ENCODE data around the gene GPHA2.

Gene GPHA2

DNA sequence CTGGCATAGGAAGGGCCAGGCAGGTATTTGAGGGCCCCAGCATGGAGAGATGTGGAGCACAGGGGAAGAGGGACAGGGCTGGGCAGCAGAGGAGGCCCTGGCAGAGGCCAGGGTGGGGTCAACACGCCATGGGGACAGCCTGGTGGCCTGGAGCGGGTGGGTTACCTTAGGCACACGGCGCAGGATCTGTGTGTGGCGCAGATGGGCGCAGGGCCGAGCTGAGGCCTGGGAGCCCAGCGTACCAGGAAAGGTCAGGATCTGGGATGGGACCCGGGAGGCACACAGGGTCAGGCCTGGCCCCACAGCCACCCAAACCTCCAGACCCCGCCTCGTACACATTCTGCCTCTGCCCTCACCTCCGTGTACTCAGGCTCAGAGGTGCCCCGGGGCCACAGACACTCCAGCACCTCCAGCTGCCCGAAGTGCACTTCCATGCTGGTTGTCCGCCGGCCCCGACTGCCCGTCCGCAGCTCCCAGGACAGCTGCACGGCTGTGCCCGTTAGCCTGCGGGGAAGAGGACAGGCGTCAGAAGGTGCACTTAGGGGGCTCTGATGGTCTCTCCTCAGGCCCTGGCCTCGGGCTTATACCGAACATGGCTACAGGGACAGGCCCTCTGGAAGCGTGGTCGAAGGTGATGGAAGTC, 25.1 kb downstream of the GPHA2 start:
- DNase-seq (ENCODE audit: low read depth): no peak

DNA sequence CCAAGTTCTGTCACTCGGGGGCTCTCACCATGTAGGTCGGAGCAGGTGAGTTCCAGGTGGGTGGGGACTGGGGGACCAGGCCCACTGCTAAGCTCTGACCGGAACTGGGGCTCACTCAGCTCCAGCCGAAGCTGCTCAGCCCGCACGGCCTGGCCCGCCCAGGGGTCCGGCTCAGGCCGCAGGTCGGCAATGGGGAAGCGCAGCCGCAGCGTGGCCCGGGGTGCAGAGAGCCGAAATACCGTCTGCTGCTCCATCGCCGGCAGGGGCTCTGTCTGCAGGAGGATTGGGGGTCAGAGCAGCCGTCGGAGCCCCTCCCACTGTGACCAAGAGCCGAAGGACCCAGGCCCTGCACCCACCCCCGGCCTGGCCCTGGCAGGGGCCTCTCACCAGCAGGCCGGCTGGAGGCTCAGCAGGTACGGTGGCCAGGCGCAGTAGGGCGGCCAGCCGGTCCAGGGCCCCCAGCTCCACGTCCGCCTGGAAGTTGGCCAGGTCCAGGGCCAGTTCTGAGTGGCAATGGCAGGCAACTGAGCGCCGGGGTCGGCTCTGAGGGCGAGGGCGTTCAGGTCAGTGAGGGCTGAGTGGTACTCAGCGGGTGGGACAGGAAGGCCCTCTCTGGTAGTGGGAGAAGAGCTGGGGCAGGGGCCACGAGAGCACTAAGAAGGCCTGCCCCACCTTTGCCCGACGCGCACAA, 25.9 kb downstream of the GPHA2 start:
- DNase-seq (ENCODE audit: low read depth): no peak

GRCh38 chr11:64908766-64909165, 26.9 kb downstream of the GPHA2 start:
- no peak for DNase-seq (ENCODE audit: low read depth)

DNA sequence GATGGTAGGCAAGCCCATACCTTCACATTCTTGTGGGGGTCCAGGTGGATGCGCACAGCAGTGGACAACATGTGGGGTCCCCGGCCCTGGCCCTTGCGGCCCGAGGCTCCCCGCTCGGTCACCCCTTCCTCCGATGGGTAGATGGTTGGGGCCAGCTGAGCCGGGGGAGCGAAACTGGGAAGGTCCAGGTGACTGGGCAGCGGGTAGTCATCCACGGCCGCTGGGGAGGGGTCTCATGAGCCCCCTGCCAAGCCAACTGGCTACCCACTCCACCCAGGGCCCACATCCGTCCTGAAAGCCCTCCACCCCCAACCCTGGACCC, 29.4 kb downstream of the GPHA2 start:
- no peak for DNase-seq (ENCODE audit: low read depth)

DNA sequence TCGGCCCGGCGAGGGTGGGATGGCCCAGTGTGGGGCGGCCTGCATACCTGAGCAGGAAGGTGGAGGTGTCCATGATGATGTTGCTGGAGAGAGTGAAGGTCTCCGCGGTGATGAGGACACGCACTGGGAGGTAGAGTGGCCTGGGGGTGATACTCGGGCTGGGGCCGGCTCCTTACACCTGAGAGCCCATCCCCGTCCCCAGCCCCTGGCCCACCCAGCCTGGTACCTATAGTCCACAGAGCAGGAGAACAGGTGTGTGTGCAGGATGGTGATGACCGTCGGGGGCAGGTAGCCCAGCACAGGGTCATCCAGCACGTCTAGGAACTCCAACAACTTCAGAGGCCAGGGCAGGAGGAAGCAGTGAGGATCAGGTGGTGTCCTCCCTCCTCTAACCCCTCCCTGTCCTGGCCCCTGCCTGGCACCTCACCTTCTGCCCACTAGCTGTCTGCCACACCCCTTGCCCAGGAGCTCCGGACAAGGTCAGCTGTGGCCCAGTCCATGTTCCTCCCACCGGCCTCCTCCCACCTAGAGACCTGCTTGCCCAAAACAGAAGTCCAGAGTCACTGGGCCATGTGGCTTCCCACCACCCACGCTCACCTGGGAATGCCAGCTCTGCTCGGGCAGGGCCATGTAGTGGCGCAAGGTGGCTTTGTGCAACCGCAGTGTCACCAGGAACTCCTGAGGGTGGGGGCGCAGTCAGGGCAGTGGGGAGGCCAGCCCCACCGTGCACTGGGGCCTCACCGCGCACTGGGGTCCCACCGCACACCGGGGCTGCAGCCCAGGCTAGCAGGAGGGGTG, 30.0 kb downstream of the GPHA2 start:
- no peak for DNase-seq (ENCODE audit: low read depth)

DNA sequence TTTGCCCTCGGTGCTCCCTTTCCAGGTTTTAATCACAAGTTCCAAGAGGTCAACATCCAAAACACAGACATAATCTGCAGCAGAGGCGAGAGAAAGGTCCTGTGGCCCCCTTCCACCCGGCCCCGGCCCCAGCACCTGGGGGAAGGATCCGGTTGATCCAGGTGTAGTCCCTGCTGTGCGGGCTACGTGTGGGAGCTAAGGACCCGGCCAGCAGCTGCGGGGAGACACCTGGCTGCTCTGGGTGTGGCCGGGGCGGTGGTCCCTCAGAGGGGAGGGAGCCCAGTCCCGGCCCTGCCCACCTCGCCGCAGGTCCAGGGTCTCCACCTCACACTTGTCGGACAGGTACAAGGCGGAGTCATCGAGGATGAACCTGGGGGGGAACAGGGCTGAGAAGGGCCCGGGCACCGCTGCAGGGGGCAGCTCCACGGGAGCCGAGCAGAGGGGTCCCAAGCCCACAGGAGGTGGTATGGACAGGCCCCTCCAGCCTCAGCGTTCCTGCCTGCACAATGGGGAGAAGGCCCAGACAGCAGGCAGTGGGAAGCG, 32.3 kb downstream of the GPHA2 start:
- DNase-seq (ENCODE audit: low read depth): no peak

DNA sequence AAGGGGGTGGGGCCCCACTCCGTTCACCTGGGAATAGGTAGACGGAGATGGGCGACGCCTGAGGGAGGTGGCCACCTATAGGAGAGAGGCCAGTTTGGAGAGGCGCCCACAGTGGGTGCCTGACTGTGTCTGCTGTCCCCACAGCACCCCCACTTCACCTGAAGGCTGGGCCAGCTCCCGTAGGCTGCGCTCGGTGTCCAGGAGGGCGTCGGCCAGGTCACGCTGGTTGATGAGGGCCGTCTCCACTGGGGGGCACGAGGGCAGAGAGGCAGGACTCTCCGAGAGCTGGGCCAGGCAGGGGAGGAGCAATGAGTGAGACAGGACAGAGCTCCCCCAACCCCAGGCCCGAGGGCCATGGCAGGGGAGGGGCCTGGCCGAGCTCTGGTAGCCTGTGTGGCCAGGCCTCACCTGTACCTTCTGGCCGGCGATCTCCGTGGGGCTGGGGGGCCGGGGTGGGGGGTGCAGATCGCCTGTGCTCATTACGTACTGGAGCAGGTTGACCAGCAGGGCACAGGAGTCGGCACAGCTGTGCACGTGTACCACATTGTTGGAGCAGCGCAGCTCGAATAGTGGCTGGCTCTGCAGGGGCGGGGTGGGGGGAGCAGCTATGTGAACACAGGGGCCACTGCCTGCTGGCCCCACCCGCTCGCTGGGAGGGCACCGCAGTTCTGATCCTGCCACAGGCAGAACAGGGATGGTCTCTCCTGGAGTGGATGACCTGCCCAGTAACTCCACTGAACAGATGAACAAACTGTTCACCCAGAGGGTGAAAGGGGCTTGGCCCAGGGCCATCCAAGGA, 33.4 kb downstream of the GPHA2 start:
- no peak for DNase-seq (ENCODE audit: low read depth)

DNA sequence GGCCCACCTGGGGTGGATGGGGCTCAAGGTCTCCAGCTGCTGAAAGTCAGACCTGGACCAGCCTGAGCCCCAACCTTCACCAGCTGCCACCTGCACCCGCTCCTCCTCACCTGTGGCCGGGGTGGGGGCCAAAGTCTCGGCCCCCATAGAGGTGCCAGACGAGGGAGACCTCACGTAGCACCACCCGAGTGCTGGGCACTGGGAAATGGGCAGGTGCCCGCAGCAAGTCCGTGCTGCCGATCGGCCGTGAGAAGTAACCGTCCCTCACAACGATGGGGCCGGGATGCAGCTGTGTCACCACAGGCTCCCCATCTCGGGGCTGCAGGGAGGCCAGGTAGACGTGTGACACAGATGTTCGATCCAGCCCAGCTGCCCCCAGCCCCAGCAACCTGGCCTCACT, 34.9 kb downstream of the GPHA2 start:
- DNase-seq (ENCODE audit: low read depth): no peak

- no peak for DNase-seq (ENCODE audit: low read depth)
These were observed 35.4 kb downstream of the GPHA2 start for GRCh38 chr11:64900263-64900678.

DNA sequence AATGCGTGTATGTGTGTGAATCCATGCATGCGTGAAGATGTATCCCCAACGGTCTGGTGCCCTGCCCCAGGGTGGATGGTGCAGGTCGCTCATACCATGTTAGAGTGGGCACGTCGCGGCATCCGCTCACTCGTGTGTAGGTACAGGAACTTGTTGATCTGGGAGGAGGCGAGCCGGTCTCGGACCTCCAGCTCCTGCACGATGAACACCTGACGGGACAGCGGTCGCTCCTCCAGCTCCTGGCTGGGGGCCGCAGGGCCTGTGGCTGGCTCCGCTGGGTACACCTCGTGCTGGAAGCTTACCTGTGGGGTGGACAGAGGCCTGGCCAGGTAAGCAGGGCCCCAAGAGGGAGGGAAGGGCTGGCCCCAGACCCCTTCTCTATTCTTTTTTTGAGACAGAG, 37.2 kb downstream of the GPHA2 start:
- DNase-seq (ENCODE audit: low read depth): no peak

GRCh38 chr11:64898076-64898445, 37.6 kb downstream of the GPHA2 start:
- no peak for DNase-seq (ENCODE audit: low read depth)

- no peak for DNase-seq (ENCODE audit: low read depth)
These were observed 38.2 kb downstream of the GPHA2 start for GRCh38 chr11:64897381-64898075.

DNA sequence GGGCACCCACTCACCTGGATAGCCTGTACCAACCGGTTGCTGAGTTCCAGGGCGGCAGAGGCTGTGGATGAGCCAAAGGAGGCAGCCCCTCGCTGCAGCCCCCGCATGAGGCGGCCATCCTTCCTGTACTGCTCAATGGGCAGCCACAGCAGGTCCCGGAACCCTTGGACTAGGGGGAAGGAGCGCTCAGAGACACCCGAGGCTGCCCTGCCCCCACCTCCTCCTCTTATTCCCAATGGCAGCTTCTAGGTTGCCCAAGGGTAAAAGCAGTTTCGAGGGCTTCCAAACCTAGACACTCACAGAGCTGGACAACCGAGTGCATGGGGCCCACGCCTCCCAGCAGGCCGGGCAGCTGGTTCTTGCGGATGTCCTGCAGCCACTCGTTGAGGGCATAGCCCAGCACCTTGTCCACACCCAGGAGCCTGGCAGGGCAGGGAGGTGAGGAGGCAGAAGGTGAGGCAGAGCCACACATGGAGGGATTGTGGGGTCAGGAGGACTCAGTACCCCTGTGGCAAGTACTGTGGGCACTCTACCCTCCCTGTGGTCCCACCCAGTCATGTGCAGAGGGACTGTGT, 39.2 kb downstream of the GPHA2 start:
- DNase-seq (ENCODE audit: low read depth): no peak

DNA sequence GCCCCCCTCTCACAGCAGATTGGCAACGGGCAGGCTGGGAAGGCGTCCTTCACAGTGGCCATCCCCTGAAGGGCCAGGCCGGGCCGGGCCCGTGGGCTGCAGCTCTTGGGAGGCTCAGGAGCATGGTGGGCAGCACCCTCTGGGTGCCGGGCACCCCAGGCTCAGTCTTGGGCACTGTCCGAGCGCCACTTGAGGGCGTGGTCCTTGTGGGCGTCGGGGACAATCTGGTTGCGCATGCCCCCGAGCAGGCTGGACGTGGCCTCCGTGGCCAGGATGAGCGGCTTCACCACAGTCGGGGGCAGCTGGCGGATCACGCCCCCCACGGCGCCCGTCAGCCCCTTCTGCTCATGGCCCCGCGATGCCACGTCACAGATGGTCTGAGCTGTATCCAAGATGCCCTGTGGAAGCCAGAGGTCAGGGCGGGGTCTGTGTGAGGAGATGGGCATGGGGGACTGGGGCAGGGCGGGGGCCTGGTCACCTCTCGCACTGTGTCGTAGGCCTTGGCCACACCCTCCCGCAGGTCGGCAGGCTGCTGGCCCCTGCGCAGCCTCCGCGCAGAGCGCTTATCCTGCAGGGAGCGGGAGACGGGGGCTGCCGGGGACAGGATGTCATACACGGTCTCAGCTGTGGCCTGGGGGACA, 40.8 kb downstream of the GPHA2 start:
- DNase-seq (ENCODE audit: low read depth): no peak

DNA sequence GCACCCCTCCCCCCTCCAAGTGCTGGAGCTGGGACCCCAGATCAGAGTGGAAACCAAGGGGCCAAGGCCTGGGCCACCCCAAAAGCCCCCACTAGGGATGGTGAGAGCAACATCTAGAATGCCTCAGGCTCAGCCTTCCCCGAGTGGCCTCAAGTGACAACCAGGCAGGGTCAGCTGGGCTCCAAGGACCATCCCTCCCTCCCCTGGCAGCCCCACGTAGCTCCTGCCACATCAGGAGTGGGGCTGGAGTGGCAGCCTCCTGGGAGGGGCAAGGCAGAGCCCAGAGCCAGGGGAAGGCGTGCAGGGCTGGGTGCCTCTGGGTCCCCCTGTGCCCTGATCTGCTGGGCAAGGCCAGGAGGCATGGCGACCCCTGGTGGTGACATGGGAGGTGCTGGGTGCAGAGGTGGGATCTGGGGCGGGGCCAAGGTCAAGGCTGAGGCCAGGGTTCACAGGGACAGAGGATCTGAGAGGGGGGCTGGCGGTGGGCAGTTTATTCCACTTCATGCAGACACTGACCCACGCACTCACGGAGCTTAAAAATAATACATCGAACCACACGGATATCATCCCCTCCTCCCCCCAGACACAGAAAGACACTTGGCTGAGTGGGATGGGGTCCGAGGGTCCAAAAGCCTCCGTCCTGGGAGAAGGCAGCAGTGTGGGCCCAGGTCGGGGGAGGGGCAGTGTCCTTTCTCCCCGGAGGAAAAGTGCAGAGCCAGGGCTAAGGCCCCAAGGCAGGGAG, 41.5 kb downstream of the GPHA2 start:
- DNase-seq (ENCODE audit: low read depth): peak; percentile 76

GRCh38 chr11:64893194-64894069, 42.3 kb downstream of the GPHA2 start:
- DNase-seq (ENCODE audit: low read depth): no peak

DNA sequence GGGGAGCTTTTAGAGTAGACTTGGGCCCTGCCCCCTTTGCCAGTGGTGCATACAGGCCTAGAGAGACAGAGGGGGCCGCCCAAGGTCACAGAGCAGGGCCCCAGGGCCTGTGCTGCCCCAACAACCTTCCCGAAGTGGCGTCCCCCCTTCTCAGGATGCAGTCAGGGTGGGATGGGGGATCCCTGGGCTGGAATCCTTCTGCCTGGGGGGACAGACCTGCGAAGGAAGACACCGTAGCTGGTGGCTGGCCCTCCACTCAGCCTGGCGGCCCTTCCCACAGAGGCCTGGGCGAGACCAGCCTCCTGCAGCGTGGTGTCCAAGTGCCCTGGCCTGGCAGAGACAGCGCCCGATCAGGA, 42.9 kb downstream of the GPHA2 start:
- no peak for DNase-seq (ENCODE audit: low read depth)

DNA sequence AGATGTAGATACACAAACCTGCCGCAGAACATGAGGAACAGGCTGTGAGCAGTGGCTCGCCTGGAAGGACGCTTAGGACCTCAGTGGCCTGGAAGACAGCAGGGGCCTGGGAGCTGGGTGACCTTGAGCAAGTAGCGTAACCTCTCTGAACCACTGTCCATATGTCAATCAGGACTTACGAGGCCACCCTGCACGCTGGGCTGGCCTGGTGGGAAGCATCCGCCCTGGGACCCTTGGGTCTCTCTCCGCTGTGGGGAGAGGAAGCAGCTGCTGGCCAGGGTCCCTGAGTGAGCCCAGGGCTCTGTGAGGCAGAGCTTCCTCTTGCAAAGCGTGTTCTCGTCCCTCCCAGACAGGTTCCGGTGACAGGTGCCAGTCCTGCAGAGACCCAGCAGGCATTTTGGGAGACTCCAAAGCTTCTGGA, 43.3 kb downstream of the GPHA2 start:
- no peak for DNase-seq (ENCODE audit: low read depth)

DNA sequence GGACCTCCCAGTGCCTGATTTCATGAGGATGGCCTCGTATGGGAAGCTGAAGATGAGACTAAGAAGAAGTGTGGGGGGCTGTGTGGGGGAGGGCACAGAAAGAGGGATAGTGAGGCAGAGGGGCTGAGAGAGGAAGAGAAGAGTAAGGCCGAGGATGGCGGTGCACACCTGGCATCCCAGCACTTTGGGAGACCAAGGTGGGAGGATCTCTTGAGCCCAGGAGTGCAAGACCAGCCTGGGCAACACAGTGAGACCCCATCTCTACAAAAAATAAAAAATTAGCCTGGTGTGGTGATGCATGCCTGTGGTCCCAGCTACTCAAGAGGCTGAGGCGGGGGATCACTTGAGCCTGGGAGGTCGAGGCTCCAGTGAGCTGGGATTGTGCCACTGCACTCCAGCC, 43.8 kb downstream of the GPHA2 start:
- DNase-seq (ENCODE audit: low read depth): no peak
